SHP77 (cell line): ENCODE results near the gene TMEM163.

Experiments
- DNase-seq, 2 experiments: peaks; one replicate each; lab custom pipeline; 2025; lab: John Stamatoyannopoulos, UW

Gene TMEM163

GRCh38 chr2:134410006-134410405, 308.8 kb downstream of the TMEM163 start:
- no peak for DNase-seq

DNA sequence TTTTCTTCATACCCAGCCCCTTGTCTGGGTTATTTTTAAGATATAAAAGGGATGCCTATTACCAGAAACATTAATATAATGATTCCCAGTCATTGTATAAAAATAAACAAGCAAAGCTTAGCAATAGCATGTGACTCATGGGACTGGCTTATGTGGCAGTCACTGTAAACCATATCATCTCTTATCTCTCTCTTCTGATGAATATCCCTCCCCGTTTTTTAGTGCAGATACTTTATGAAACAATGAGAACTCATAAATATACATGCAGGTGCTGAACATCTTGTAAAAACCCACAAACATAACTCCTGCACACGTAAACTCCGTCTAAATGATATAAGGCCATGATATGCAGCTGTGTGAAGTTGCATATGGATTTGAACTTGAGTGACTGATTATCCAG, 310.0 kb downstream of the TMEM163 start:
- DNase-seq = no peak

GRCh38 chr2:134408386-134408785, 310.4 kb downstream of the TMEM163 start:
- no peak for DNase-seq

- no peak for DNase-seq
Measured at GRCh38 chr2:134407154-134407890, 311.5 kb downstream of the TMEM163 start.

DNA sequence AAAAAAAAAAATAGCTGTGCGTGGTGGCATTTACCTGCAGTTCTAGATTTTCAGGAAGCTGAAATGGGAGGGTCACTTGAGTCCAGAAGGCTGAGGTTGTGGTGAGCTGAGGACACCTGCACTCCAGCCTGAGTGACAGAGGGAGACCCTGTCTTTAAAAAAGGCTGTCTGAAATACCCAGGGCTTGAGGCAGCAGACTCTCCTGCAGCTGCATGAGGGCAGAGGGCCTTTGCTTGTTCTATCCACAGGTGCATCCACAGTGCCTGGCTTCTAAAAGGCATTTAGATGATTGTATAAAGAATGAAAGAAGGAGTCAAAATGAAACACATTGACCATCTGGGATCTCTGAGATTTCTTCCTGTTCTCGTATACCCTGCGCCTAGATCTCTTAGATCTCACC, 312.1 kb downstream of the TMEM163 start:
- DNase-seq = no peak

DNA sequence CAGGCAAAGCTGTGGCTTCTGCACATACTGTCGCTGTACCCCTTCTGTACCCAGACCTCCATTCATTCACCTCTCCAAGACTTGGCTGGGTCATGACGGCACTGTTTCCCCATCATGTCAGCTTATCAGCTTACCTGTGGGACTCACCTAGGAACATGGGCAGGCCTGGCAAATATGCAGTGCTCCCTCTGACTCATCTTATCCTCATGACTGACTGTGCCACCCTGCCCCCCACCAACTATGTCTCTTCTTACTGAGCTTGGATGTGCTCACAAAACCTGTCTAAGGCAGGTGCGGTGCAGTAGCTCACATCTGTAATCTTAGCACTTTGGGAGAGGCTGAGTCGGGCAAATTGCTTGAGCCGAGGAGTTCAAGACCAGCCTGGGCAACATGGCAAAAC, 312.5 kb downstream of the TMEM163 start:
- DNase-seq = no peak
